ENCODE data around the gene POT1. TPM values are rescaled to one million over a fixed set of nuclear protein-coding genes. Genes with fewer than 3 reads are reported as not detected.

Gene POT1
- total and polyA plus RNA-seq, 2 of the 13 experiments (the other 11 are each of a cell fraction or from before 2014, with no cell fraction given) = 21.7 to 23.4 TPM

DNA sequence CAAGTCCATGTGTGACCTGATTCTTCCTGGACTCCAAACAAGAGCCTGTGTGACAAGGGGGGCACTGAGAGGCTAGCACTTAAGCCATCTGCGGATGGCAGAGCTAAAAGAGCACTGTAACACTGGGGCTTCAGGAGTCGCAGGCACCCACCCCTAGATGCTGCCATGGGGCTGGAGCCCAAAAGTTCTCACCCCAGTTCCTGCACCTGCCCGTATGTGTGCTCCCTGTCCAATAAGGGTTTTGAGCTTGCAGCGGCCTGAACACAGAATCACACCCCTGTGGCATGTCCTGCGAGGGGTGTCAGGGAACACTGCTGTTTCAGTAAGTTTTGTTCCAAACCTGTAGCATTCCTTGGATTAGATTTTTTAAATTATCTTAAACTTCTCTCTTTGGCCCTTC lies 110.8 kb downstream of the POT1 start:
- Histone ChIP-seq H3K4me1 (ENCODE audit: insufficient read depth, low read length) (no peaks in the 10 kb centered on the region), H3K4me3 (replicated peaks in 1 of 3; ENCODE audit: insufficient read depth in 1 of 3, low read depth in 2 of 3, low read length in 3 of 3) (no peak overlapping the region), H3K36me3 (replicated peaks in 1 of 2; ENCODE audit: control insufficient read depth in 1 of 2, insufficient read depth in 2 of 2, low read length in 2 of 2) (peaks cover 2 to 5% of the 10 kb centered on the region in 2 experiments; a peak in 3 of 5 replicates), H3K27ac (ENCODE audit: extremely low read length, insufficient read depth, low read length) (no peak overlapping the region), H2AFZ (ENCODE audit: low read length) (no peak overlapping the region), H3K79me2 (ENCODE audit: insufficient read depth, low read length) (no peaks in the 10 kb centered on the region), H3K9me3 (ENCODE audit: low read length) (no peaks in the 10 kb centered on the region), H3K9ac (ENCODE audit: insufficient read depth, low read depth, low read length) (no peak overlapping the region), H4K20me1 (ENCODE audit: insufficient read depth, low read length) (no peaks in the 10 kb centered on the region), H3K27me3 (ENCODE audit: control insufficient read depth in 1 of 2, insufficient read depth in 2 of 2, low read length in 2 of 2) (no peaks in the 10 kb centered on the region), H3K4me2 (ENCODE audit: low read depth, low read length) (no peak overlapping the region)
- in situ Hi-C loops (cut with HindIII; ENCODE audit: extremely low pct_ligation_motif_present, low pct_unique_long_range_greater_than_20kb) = no loop called here
- ChIA-PET CTCF (ENCODE audit: low intra/inter-chr PET ratio, low total read pairs) (no interaction called here), POLR2A (no interaction called here)
- TF ChIP-seq HDAC6 (IDR thresholded peaks at IDR 0.05; ENCODE audit: low read depth, low read length) (no peak), ASH2L (IDR thresholded peaks at IDR 0.05; ENCODE audit: insufficient read length, low read depth, low read length) (no peak)
- TF ChIP-seq, protein P1, sequence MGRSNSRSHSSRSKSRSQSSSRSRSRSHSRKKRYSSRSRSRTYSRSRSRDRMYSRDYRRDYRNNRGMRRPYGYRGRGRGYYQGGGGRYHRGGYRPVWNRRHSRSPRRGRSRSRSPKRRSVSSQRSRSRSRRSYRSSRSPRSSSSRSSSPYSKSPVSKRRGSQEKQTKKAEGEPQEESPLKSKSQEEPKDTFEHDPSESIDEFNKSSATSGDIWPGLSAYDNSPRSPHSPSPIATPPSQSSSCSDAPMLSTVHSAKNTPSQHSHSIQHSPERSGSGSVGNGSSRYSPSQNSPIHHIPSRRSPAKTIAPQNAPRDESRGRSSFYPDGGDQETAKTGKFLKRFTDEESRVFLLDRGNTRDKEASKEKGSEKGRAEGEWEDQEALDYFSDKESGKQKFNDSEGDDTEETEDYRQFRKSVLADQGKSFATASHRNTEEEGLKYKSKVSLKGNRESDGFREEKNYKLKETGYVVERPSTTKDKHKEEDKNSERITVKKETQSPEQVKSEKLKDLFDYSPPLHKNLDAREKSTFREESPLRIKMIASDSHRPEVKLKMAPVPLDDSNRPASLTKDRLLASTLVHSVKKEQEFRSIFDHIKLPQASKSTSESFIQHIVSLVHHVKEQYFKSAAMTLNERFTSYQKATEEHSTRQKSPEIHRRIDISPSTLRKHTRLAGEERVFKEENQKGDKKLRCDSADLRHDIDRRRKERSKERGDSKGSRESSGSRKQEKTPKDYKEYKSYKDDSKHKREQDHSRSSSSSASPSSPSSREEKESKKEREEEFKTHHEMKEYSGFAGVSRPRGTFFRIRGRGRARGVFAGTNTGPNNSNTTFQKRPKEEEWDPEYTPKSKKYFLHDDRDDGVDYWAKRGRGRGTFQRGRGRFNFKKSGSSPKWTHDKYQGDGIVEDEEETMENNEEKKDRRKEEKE (IDR thresholded peaks at IDR 0.05) = no peak
- intact Hi-C loops (cut with micrococcal nuclease; ENCODE audit: unreplicated experiment) = no loop called here
- DNase-seq (ENCODE audit: low spot score) (no peak), FAIRE-seq (no peak), ATAC-seq (no peak)
- BruUV-seq (replicated peaks) = no TSS peak
- WGBS (ENCODE audit: low lambda C conversion rate) = 89% methylated on average over 3 of the region's 5 CpGs

DNA sequence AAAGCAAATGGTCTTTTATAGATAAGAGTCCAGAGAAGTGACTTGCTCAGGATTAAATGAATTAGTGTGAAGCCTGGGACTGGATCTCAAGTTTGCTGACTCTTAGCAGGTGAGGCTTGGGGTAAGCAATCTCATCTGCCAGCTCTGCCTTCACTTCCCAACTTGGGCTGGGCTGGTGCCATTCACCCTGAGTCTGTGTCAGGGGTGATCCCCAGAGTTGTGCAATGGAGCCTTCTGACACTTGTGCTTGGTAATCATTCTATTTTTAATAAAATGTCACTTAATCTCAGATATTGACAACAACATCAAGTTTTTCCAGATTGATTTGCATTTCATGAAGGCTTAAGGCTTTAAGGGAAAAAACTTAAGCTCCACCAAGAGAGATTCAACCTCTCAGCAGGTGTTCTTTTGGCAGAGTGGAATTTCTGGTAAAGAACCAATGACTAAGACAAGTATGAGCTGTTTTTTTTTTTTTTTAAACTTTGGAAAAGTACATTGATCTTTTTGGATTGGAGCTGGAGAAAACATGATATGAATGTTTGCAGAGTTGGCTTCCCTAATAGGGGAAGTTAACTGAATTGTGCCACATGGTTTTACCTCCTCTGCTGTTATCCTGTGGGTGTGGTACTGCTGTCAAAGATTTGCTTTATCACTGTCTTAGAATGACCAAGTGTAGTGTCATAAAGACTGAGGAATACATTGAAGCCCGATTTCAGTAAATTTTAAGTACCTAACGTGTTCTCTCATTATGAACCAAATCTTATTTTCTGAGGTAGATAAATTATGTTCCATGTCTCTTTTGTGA lies 115.4 kb downstream of the POT1 start:
- ChIA-PET CTCF (ENCODE audit: low intra/inter-chr PET ratio, low total read pairs) (no interaction called here), POLR2A (no interaction called here)
- Histone ChIP-seq H3K79me2 (ENCODE audit: insufficient read depth, low read length) (no peaks in the 10 kb centered on the region), H3K4me2 (ENCODE audit: low read depth, low read length) (no peak overlapping the region), H3K4me3 (replicated peaks in 1 of 3; ENCODE audit: insufficient read depth in 1 of 3, low read depth in 2 of 3, low read length in 3 of 3) (no peak overlapping the region), H3K9me3 (ENCODE audit: low read length) (no peaks in the 10 kb centered on the region), H3K9ac (ENCODE audit: insufficient read depth, low read depth, low read length) (no peak overlapping the region), H4K20me1 (ENCODE audit: insufficient read depth, low read length) (no peaks in the 10 kb centered on the region), H3K27me3 (ENCODE audit: control insufficient read depth in 1 of 2, insufficient read depth in 2 of 2, low read length in 2 of 2) (no peaks in the 10 kb centered on the region), H2AFZ (ENCODE audit: low read length) (no peak overlapping the region), H3K36me3 (replicated peaks in 1 of 2; ENCODE audit: control insufficient read depth in 1 of 2, insufficient read depth in 2 of 2, low read length in 2 of 2) (no peaks in the 10 kb centered on the region), H3K27ac (ENCODE audit: extremely low read length, insufficient read depth, low read length) (no peak overlapping the region), H3K4me1 (ENCODE audit: insufficient read depth, low read length) (no peaks in the 10 kb centered on the region)
- DNase-seq (ENCODE audit: low spot score) (no peak), FAIRE-seq (no peak), ATAC-seq (no peak)
- WGBS (ENCODE audit: low lambda C conversion rate) = 14% methylated on average over 2 of the region's 2 CpGs
- no TSS peak for BruUV-seq (replicated peaks)
- in situ Hi-C loops (cut with HindIII; ENCODE audit: extremely low pct_ligation_motif_present, low pct_unique_long_range_greater_than_20kb) = no loop called here
- intact Hi-C loops (cut with micrococcal nuclease; ENCODE audit: unreplicated experiment) = no loop called here
- TF ChIP-seq PREB (CRISPR knock-in tag; IDR thresholded peaks at IDR 0.05) = no peak
- TF ChIP-seq PCBP1 (IDR thresholded peaks at IDR 0.05; ENCODE audit: borderline replicate concordance, low read depth, low read length) = no peak
- no peak for TF ChIP-seq SRY (CRISPR knock-in tag; IDR thresholded peaks at IDR 0.05)
- no peak for TF ChIP-seq NPAS2 (CRISPR knock-in tag; IDR thresholded peaks at IDR 0.05; ENCODE audit: borderline replicate concordance)

Data from HepG2 (cell line).